ENCODE results near the gene EDIL3. TPM values are rescaled to one million over a fixed set of nuclear protein-coding genes. Genes with fewer than 3 reads are reported as not detected.

Gene EDIL3
- total RNA-seq, 4 donors from 2014 or later = 0.20 to 1.5 (median 0.75) TPM

GRCh38 chr5:83900306-83900705 lies 484.4 kb downstream of the EDIL3 start:
- Histone ChIP-seq H3K4me3 (no peak overlapping the region), H3K27ac (no peak overlapping the region), H3K36me3 (no peaks in the 10 kb centered on the region), H3K27me3 (no peaks in the 10 kb centered on the region), H3K9me3 (no peaks in the 10 kb centered on the region), H3K4me1 (no peaks in the 10 kb centered on the region)
- in situ Hi-C loops (cut with MboI; ENCODE audit: low sequenced_read_pairs in 4 of 4) (no loop called here), intact Hi-C loops (cut with DNase I; ENCODE audit: low total_unique reads) (no loop called here)
- ATAC-seq (no peak), DNase-seq (no peak)
- no peak for TF ChIP-seq POLR2A (IDR thresholded peaks at IDR 0.05)
- TF ChIP-seq CTCF (IDR thresholded peaks at IDR 0.05 in 4 of 5, conservative IDR thresholded peaks at IDR 0.05 in 1 of 5) = no peak

- H3K9me3 ChIP-seq = no peaks in the 10 kb centered on the region
- ATAC-seq = no peak
- intact Hi-C loops (cut with DNase I; ENCODE audit: low total_unique reads) = no loop called here
Measured at GRCh38 chr5:83899326-83899970, 485.2 kb downstream of the EDIL3 start.

GRCh38 chr5:83895860-83896259 lies 488.8 kb downstream of the EDIL3 start:
- in situ Hi-C loops (cut with MboI; ENCODE audit: low sequenced_read_pairs in 4 of 4) = no loop called here

More at GRCh38 chr5:83899326-83899970, 485.2 kb downstream of the EDIL3 start:
- Histone ChIP-seq H3K36me3 (no peaks in the 10 kb centered on the region), H3K27me3 (no peaks in the 10 kb centered on the region), H3K4me3 (no peak overlapping the region), H3K4me1 (no peaks in the 10 kb centered on the region), H3K27ac (no peak overlapping the region)
- in situ Hi-C loops (cut with MboI; ENCODE audit: low sequenced_read_pairs in 4 of 4) = no loop called here
- no peak for DNase-seq
- TF ChIP-seq POLR2A (IDR thresholded peaks at IDR 0.05) (no peak), CTCF (IDR thresholded peaks at IDR 0.05 in 4 of 5, conservative IDR thresholded peaks at IDR 0.05 in 1 of 5) (no peak)

GRCh38 chr5:83891261-83891660 lies 493.4 kb downstream of the EDIL3 start:
- ATAC-seq = no peak
- TF ChIP-seq POLR2A (IDR thresholded peaks at IDR 0.05) (no peak), CTCF (IDR thresholded peaks at IDR 0.05 in 4 of 5, conservative IDR thresholded peaks at IDR 0.05 in 1 of 5) (no peak)
- H3K4me3 ChIP-seq = no peak overlapping the region
- H3K9me3 ChIP-seq = no peaks in the 10 kb centered on the region
- in situ Hi-C loops (cut with MboI; ENCODE audit: low sequenced_read_pairs in 4 of 4) = no loop called here
- H3K4me1 ChIP-seq = no peaks in the 10 kb centered on the region
- no peaks in the 10 kb centered on the region for H3K27me3 ChIP-seq
- intact Hi-C loops (cut with DNase I; ENCODE audit: low total_unique reads) = no loop called here
- no peaks in the 10 kb centered on the region for H3K36me3 ChIP-seq
- DNase-seq = no peak
- no peak overlapping the region for H3K27ac ChIP-seq

More at GRCh38 chr5:83895860-83896259, 488.8 kb downstream of the EDIL3 start:
- TF ChIP-seq CTCF (IDR thresholded peaks at IDR 0.05 in 4 of 5, conservative IDR thresholded peaks at IDR 0.05 in 1 of 5) = no peak
- TF ChIP-seq POLR2A (IDR thresholded peaks at IDR 0.05) = no peak
- H3K27ac ChIP-seq = no peak overlapping the region
- intact Hi-C loops (cut with DNase I; ENCODE audit: low total_unique reads) = no loop called here
- H3K4me1 ChIP-seq = no peaks in the 10 kb centered on the region
- H3K36me3 ChIP-seq = no peaks in the 10 kb centered on the region
- no peak overlapping the region for H3K4me3 ChIP-seq
- H3K9me3 ChIP-seq = no peaks in the 10 kb centered on the region
- ATAC-seq (no peak), DNase-seq (no peak)
- H3K27me3 ChIP-seq = no peaks in the 10 kb centered on the region
